KOPT-K1 (cell line): ENCODE measurements around the gene DUS2.
"Not testable (repeated sequence)": the region's sequence is repeated elsewhere in the genome, so short reads cannot be mapped to it uniquely, and the experiment has no call there.

ENCODE experiments used
- H3K27ac ChIP-seq: fragments of 200-600 bp; sonication (generic); 2 replicates; pipeline ENCODE4 v1.5.1; 2016; ENCODE audit warnings: antibody characterized with exemption, mild to moderate bottlenecking, low read depth, low read length; ENCODE audit not compliant: poor library complexity, severe bottlenecking
- H3K36me3 ChIP-seq: fragments of 200-600 bp; sonication (generic); 2 replicates; pipeline ENCODE4 v1.5.1; 2017; ENCODE audit warnings: antibody characterized with exemption, mild to moderate bottlenecking, low read length, moderate library complexity; ENCODE audit not compliant: insufficient read depth
- H3K9me3 ChIP-seq: fragments of 200-600 bp; sonication (generic); 2 replicates; pipeline ENCODE4 v1.5.1; 2017; ENCODE audit warnings: antibody characterized with exemption, low read length, mild to moderate bottlenecking; ENCODE audit not compliant: insufficient read depth, poor library complexity, severe bottlenecking

Gene DUS2

DNA sequence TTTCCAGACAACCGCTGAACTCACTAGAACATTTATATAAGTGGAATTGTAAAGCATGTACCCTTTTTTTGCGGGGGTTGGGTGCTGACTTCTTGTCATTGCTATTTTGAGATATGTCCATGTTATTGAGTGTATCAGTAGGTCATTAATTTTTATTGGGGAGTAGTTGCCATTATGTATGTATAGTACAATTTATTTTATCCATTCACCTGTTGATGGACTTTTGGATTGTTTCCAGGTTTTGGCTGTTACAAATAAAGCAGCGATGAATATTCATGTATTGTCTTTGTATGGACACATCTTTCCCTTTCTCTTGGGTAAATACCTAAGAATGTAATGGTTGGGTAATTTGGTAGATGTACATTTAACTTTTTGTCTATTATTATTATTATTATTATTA is 74.8 kb downstream of the DUS2 start:
- Histone ChIP-seq H3K9me3 (no peaks in the 10 kb centered on the region), H3K36me3 (no peaks in the 10 kb centered on the region; the same call in 1 of the 2 replicates), H3K27ac (no peak overlapping the region)

- peaks cover 13% of the 10 kb centered on the region for H3K9me3 ChIP-seq
- no peaks in the 10 kb centered on the region; the same call in 1 of the 2 replicates for H3K36me3 ChIP-seq
- no peak overlapping the region for H3K27ac ChIP-seq
Measured at GRCh38 chr16:68100488-68100887, 77.4 kb downstream of the DUS2 start.

DNA sequence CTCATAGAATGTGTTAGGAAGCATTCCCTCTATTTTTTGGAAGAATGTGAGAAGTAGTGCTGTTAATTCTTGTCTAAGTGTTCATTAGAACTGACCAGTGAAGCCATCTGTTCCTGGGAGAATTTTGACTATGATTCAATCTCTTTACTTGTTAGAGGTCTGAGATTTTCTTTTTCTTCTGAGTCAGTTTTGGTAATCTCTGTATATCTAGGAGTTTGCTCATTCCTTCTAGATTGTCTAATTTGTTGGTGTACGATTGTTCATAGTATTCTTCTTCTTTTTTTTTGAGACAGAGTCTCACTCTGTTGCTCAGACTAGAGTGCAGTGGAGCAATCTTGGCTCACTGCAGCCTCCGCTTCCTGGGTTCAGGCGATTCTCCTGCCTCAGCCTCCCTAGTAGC is 82.5 kb downstream of the DUS2 start:
- H3K36me3 ChIP-seq, result no peaks in the 10 kb centered on the region
- H3K27ac ChIP-seq, result no peak overlapping the region
- peaks cover 50% of the 10 kb centered on the region for H3K9me3 ChIP-seq

DNA sequence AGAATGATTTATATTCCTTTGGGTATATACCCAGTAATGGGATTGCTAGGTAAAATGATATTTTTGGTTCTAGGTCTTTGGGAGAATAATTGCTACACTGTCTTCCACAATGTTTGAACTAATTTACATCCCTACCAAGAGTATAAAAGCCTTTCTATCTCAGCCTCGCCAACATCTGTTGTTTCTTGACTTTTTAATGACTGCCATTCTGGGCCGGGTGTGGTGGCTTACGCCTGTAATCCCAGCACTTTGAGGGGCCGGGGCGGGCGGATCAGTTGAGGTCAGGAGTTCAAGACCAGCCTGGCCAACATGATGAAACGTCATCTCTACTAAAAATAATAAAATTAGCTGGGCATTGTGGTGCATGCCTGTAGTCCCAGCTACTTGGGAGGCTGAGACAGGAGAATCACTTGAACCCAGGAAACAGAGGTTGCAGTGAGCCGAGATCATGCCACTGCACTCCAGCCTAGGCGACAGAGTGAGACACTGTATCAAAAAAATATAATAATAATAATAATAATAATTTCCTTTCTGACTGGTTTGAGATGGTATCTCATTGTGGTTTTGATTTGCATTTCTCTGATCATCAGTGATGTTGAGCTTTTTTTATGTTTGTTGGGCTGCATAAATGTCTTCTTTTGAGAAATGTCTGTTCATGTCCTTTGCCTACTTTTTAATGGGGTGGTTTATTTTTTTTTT is 84.3 kb downstream of the DUS2 start:
- peaks cover 58% of the 10 kb centered on the region for H3K9me3 ChIP-seq
- not testable (repeated sequence) for H3K27ac ChIP-seq, H3K36me3 ChIP-seq

DNA sequence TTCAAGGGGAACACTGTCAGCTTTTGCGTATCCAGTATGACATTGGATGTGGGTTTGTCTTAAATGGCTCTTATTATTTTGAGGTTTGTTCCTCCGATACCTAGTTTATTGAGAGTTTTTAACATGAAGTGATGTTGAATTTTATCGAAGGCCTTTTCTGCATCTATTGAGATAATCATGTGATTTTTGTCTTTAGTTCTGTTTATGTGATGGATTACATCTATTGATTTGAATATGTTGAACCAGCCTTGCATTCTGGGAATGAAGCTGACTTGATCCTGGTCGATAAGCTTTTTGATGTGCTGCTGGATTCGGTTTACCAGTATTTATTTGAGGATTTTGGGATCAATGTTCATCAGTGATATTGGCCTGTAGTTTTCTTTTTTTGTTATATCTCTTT is 86.1 kb downstream of the DUS2 start:
- H3K36me3 ChIP-seq, H3K27ac ChIP-seq: not testable (repeated sequence)

DNA sequence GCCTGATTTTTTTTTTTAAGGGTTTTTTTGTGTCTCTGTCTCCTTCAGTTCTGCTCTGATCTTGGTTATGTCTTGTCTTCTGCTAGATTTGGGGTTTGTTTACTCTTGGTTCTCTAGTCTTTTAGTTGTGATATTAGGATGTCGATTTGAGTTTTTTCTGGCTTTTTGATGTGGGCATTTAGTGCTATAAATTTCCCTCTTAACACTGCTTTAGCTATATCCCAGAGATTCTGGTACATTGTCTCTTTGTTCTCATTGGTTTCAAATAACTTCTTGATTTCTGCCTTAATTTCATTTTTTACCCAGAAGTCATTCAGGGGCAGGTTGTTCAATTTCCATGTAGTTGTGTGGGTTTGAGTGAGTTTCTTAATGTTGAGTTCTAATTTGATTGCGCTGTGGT is 87.5 kb downstream of the DUS2 start:
- H3K36me3 ChIP-seq, H3K27ac ChIP-seq: not testable (repeated sequence)
- H3K9me3 ChIP-seq, result peaks cover 44% of the 10 kb centered on the region

More for the DNA sequence above, 86.1 kb downstream of the DUS2 start:
- peaks cover 58% of the 10 kb centered on the region for H3K9me3 ChIP-seq

GRCh38 chr16:68111379-68111778 is 88.3 kb downstream of the DUS2 start:
- Histone ChIP-seq H3K9me3 (peaks cover 37% of the 10 kb centered on the region), H3K27ac (no peak overlapping the region), H3K36me3 (no peaks in the 10 kb centered on the region)

- Histone ChIP-seq H3K36me3 (no peaks in the 10 kb centered on the region), H3K9me3 (peaks cover 30% of the 10 kb centered on the region), H3K27ac (no peak overlapping the region)
Measured at GRCh38 chr16:68113059-68113761, 90.1 kb downstream of the DUS2 start.

GRCh38 chr16:68113765-68114240 is 90.7 kb downstream of the DUS2 start:
- Histone ChIP-seq H3K36me3 (no peaks in the 10 kb centered on the region), H3K9me3 (peaks cover 24% of the 10 kb centered on the region), H3K27ac (no peak overlapping the region)

DNA sequence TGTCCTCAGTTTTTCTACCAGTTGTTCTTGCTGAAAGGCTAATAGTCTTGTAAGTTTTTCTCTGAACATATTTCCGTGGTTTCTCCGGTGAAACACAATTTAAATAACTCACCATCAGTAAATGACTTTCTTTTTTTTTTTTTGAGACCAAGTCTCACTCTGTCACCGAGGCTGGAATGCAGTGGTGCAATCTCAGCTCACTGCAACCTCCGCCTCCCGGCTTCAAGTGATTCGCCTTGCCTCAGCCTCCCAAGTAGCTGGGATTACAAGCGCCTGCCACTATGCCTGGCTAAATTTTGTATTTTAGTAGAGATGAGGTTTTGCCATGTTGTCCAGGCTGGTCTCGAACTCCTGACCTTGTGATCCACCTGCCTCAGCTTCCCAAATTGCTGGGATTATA is 91.9 kb downstream of the DUS2 start:
- not testable (repeated sequence) for H3K27ac ChIP-seq, H3K36me3 ChIP-seq
- peaks cover 13% of the 10 kb centered on the region for H3K9me3 ChIP-seq

DNA sequence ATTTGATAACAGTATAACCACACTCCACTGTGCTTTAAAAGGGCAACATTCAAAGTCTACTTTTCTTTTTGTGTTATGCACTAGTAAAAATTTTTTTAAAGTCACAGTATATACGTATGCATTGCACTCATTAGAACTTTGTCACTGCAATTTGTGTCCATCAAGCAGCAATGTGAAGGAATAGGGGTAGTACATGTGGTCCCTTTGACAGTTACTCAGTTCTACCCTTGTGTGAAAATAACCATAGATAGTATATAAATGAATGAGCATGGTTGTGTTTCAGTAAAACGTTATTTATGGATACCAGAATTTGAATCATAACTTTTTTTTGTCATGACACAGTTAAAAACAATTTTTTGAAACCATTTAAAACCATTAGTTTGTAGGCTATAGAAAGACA is 92.8 kb downstream of the DUS2 start:
- H3K27ac ChIP-seq, result no peak overlapping the region
- no peaks in the 10 kb centered on the region for H3K36me3 ChIP-seq
- H3K9me3 ChIP-seq, result peaks cover 5% of the 10 kb centered on the region

DNA sequence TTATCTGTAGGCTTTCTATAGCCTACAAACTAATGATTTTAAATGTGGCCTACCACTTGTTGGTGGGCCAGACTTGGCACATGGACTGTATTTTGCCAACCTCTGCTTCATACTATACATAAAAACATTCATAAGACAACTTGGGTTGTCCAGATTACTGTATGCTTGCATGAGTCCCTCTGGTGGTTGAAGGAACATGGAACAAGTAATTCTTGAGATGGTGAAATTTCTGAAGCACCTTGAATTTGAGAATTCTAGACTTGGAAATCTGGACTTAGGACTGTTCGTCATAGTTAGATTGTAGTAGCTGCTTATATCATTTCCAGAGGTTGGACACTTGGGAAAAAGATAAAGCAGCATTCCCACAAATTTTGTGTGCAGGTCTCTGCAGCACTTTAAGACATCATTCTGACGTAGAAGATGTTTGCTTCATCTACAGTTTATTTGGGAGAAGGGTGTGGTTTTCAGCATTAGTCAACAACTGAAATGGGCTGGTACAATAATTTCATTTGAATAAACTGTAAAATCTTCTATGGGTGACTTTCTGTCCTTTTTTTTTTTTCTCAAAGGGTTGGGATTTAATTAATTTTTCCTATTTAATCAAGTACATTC is 93.3 kb downstream of the DUS2 start:
- Histone ChIP-seq H3K27ac (no peak overlapping the region), H3K36me3 (no peaks in the 10 kb centered on the region), H3K9me3 (peaks cover under 1% of the 10 kb centered on the region)

DNA sequence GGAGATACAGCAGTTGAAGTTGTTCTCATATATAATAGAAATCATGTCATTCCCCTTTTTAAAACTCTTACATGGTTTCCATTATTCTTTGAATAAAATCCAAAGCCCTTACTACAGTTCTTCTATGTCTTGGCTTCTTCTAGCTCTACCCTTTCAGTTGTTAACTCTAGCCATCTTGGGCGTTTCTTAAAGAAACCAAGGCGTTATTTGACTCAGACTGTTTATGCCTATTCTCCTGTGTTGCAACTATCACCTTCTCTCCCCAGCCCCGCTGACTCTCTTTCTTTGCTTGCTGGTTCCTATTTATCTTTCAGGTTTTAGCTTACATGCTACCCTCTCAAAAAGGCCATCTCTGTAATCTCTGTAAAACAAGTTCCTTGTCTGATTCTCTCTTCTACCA is 94.8 kb downstream of the DUS2 start:
- Histone ChIP-seq H3K9me3 (no peaks in the 10 kb centered on the region), H3K36me3 (peaks cover 11% of the 10 kb centered on the region), H3K27ac (no peak overlapping the region)

GRCh38 chr16:68118954-68119353 is 95.9 kb downstream of the DUS2 start:
- H3K9me3 ChIP-seq, H3K27ac ChIP-seq: not testable (repeated sequence)
- H3K36me3 ChIP-seq, result peaks cover 13% of the 10 kb centered on the region

GRCh38 chr16:68120496-68120895 is 97.4 kb downstream of the DUS2 start:
- peaks cover 13% of the 10 kb centered on the region for H3K36me3 ChIP-seq
- not testable (repeated sequence) for H3K27ac ChIP-seq, H3K9me3 ChIP-seq
